Spleen (tissue), 11 donors: ENCODE measurements around the gene AQP9. TPM values are rescaled to one million over a fixed set of nuclear protein-coding genes. Genes with fewer than 3 reads are reported as not detected.
"Not testable (repeated sequence)": the region's sequence is repeated elsewhere in the genome, so short reads cannot be mapped to it uniquely, and the experiment has no call there.

Experiments
- DNase-seq: peaks from one replicate; pipeline ENCODE4 v3.0.0-alpha.2; 2020
- H3K27ac ChIP-seq, 8 donors: fragments of 200-600 bp; sonication (generic) in 7 of 8; 1 replicate in 4 of 8; 2 replicates in 4 of 8; pipeline versions ENCODE4 v1.5.0 to v1.8.0; 2016 to 2021; ENCODE audit warnings: inconsistent platforms in 4 of 8, mild to moderate bottlenecking in 4 of 8, moderate library complexity in 1 of 8
- H3K27me3 ChIP-seq, 7 donors: fragments of 200-600 bp; sonication (generic) in 6 of 7; replicated peaks in 1 of 7; 1 replicate in 4 of 7; 2 replicates in 3 of 7; pipeline versions ENCODE4 v1.5.0 to v1.8.0; 2016 to 2021; ENCODE audit warnings: inconsistent platforms in 3 of 7, mild to moderate bottlenecking in 1 of 7
- H3K36me3 ChIP-seq, 6 donors: fragments of 200-600 bp; sonication (generic) in 5 of 6; 1 replicate in 4 of 6; 2 replicates in 2 of 6; pipeline versions ENCODE4 v1.5.0 to v1.8.0; 2016 to 2021; ENCODE audit warnings: inconsistent platforms in 2 of 6
- H3K4me1 ChIP-seq, 6 donors: fragments of 200-600 bp; sonication (generic) in 5 of 6; 1 replicate in 3 of 6; 2 replicates in 3 of 6; pipeline versions ENCODE4 v1.5.0 to v1.8.0; 2016 to 2021; ENCODE audit warnings: inconsistent platforms in 3 of 6
- H3K4me3 ChIP-seq, 8 donors: fragments of 200-600 bp; sonication (generic) in 7 of 8; 1 replicate in 4 of 8; 2 replicates in 4 of 8; pipeline versions ENCODE4 v1.5.0 to v1.8.0; 2016 to 2021; ENCODE audit warnings: inconsistent platforms in 4 of 8, mild to moderate bottlenecking in 4 of 8, moderate library complexity in 2 of 8
- H3K9me3 ChIP-seq, 8 donors: fragments of 200-600 bp; sonication (generic) in 7 of 8; 1 replicate in 4 of 8; 2 replicates in 4 of 8; pipeline versions ENCODE4 v1.5.0 to v1.8.0; 2016 to 2021; ENCODE audit warnings: inconsistent platforms in 4 of 8
- CTCF ChIP-seq, 11 experiments: fragments of 200-600 bp in 7 of 11; fragments of 450-650 bp in 4 of 11; sonication (generic) in 4 of 11; IDR thresholded peaks in 8 of 11; conservative IDR thresholded peaks in 3 of 11; 1 replicate in 7 of 11; 2 replicates in 4 of 11; pipeline versions ENCODE4 v1.4.0 to v1.8.0; 2016 to 2021; ENCODE audit warnings: antibody characterized with exemption in 11 of 11, inconsistent platforms in 4 of 11, mild to moderate bottlenecking in 1 of 11
- POLR2A ChIP-seq, 3 donors: fragments of 450-650 bp; IDR thresholded peaks; one replicate each; pipeline ENCODE4 v1.5.1; 2017; ENCODE audit warnings: antibody characterized with exemption in 3 of 3, mild to moderate bottlenecking in 1 of 3
- POLR2AphosphoS5 ChIP-seq, 3 donors: sonication (generic); formaldehyde crosslinking; IDR thresholded peaks; one replicate each; pipeline ENCODE4 v1.5.1; 2017; ENCODE audit warnings: antibody characterized with exemption in 3 of 3
- WGBS, 5 donors: extraction: QIAGEN DNeasy Blood & Tissue Kit in 3 of 5; methylation state at CpG; one replicate each; pipeline versions ENCODE4 v1.1.5 to v1.1.7; 2013 to 2018; 5-methylcytosine and 5-hydroxymethylcytosine counted together
- intact Hi-C: fragments of 100-400 bp; cut with DNase I; formaldehyde crosslinking; loops from one replicate; pipeline ENCODE4 v1.15.0; 2023; ENCODE audit warnings: low total_unique reads
- polyA plus RNA-seq, 3 donors: library from polyadenylated mRNA; stranded (reverse); fragments of 200-250 nt; gene quantifications; one replicate each; pipeline ENCODE4 v1.2.1, GENCODE V29; 2013
- total RNA-seq, 7 donors: library from RNA; depleted of rRNA in 3 of 7; stranded (reverse); fragments of >200 nt in 3 of 7; fragmentation: NEBNext Ultra II Directional in 4 of 7; extraction: Animal tissue kit (Norgen Biotek cat#: 25700) in 4 of 7; gene quantifications; one replicate each; pipeline versions ENCODE4 v1.1.0 to v1.2.1, GENCODE V29; 2016 to 2021
- donor health status: healthy with polysubstance abuse.
- donor health status: DM: no; HTN: no; CAD: no; lungs with moderate emphysema.
- donor health status: DM: no; HTN: no; CAD: no.
- donor health status: Bipolar disorder and iron deficiency.
- donor health status: healthy.
- donor health status: DM: no; HTN: no; CAD: no.
- donor health status: DM: yes; HTN: yes; CAD: no.

The AQP9 gene
- total and polyA plus RNA-seq, 10 donors, result 1.2 to 182 (median 50.0) TPM

GRCh38 chr15:58108117-58108516, 30.1 kb upstream of the AQP9 start:
- no peaks in the 10 kb centered on the region for H3K9me3 ChIP-seq
- intact Hi-C loops, result no loop called here
- H3K36me3 ChIP-seq, result no peaks in the 10 kb centered on the region
- DNase-seq, result no peak
- 68 to 83% (median 77%) methylated on average over 2 of the region's 2 CpGs for WGBS, 5 donors
- H3K4me3 ChIP-seq, result no peak overlapping the region
- H3K4me1 ChIP-seq, result no peaks in the 10 kb centered on the region
- peaks cover 0 to 35% (median 0%) of the 10 kb centered on the region in 7 donors for H3K27me3 ChIP-seq
- no peak overlapping the region for H3K27ac ChIP-seq
- no peak for TF ChIP-seq CTCF (IDR thresholded peaks at IDR 0.05 in 8 of 11, conservative IDR thresholded peaks at IDR 0.05 in 3 of 11)
- no peak for TF ChIP-seq POLR2AphosphoS5 (IDR thresholded peaks at IDR 0.05)

GRCh38 chr15:58109419-58109818, 28.8 kb upstream of the AQP9 start:
- TF ChIP-seq CTCF (IDR thresholded peaks at IDR 0.05 in 8 of 11, conservative IDR thresholded peaks at IDR 0.05 in 3 of 11), result no peak
- TF ChIP-seq POLR2AphosphoS5 (IDR thresholded peaks at IDR 0.05), result no peak
- no peak for TF ChIP-seq POLR2A (IDR thresholded peaks at IDR 0.05)
- Histone ChIP-seq H3K27ac (no peak overlapping the region), H3K36me3 (no peaks in the 10 kb centered on the region), H3K4me1 (no peaks in the 10 kb centered on the region), H3K27me3 (peaks cover 0 to 40% (median 0%) of the 10 kb centered on the region in 7 donors), H3K9me3 (no peaks in the 10 kb centered on the region), H3K4me3 (no peak overlapping the region)
- WGBS, 5 donors, result 81 to 93% (median 83%) methylated on average over 3 of the region's 3 CpGs
- intact Hi-C loops, result no loop called here
- no peak for DNase-seq

GRCh38 chr15:58110999-58111717, 27.0 kb upstream of the AQP9 start:
- H3K27me3 ChIP-seq, result peaks cover 0 to 37% (median 0%) of the 10 kb centered on the region in 7 donors
- intact Hi-C loops, result no loop called here
- no peak overlapping the region for H3K4me3 ChIP-seq
- TF ChIP-seq CTCF (IDR thresholded peaks at IDR 0.05 in 8 of 11, conservative IDR thresholded peaks at IDR 0.05 in 3 of 11) (no peak), POLR2AphosphoS5 (IDR thresholded peaks at IDR 0.05) (no peak), POLR2A (IDR thresholded peaks at IDR 0.05) (no peak)
- no peaks in the 10 kb centered on the region for H3K9me3 ChIP-seq
- no peaks in the 10 kb centered on the region for H3K4me1 ChIP-seq
- no peak for DNase-seq
- H3K36me3 ChIP-seq, result no peaks in the 10 kb centered on the region
- no peak overlapping the region for H3K27ac ChIP-seq
- WGBS, 5 donors, result 69 to 76% (median 74%) methylated on average over 6 of the region's 6 CpGs

GRCh38 chr15:58111718-58112104, 26.5 kb upstream of the AQP9 start:
- H3K4me1 ChIP-seq, result no peaks in the 10 kb centered on the region
- TF ChIP-seq CTCF (IDR thresholded peaks at IDR 0.05 in 8 of 11, conservative IDR thresholded peaks at IDR 0.05 in 3 of 11) (no peak), POLR2AphosphoS5 (IDR thresholded peaks at IDR 0.05) (no peak), POLR2A (IDR thresholded peaks at IDR 0.05) (no peak)
- no peak overlapping the region for H3K27ac ChIP-seq
- H3K4me3 ChIP-seq, result no peak overlapping the region
- WGBS, 5 donors, result 91 to 96% (median 94%) methylated on average over 5 of the region's 5 CpGs
- no peak for DNase-seq
- intact Hi-C loops, result no loop called here
- H3K27me3 ChIP-seq, result peaks cover 0 to 33% (median 0%) of the 10 kb centered on the region in 7 donors
- no peaks in the 10 kb centered on the region for H3K9me3 ChIP-seq
- H3K36me3 ChIP-seq, result no peaks in the 10 kb centered on the region

DNA sequence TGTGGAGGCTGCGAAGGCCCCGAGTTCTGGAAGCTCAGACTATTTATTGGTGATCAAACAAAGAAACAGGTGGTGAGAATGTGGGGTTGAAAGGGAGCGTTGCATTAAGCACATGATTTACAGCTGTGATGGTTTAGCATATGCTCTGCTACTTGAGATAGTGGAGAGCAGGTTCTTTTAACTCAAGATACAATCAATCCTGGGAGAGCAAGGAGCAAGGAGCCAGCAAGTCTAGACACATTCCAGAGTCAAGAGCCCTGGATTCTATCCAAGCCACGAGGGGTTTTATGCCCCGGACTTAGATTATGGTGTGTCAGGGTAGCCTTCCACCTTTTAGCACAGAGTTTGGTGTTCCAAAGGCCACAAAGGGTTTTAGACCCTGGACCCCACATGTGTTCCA, 24.8 kb upstream of the AQP9 start:
- 53 to 64% (median 56%) methylated on average over 5 of the region's 5 CpGs for WGBS, 5 donors

More for the DNA sequence above, 24.8 kb upstream of the AQP9 start:
- H3K27ac ChIP-seq, H3K4me3 ChIP-seq, H3K36me3 ChIP-seq, DNase-seq, H3K4me1 ChIP-seq, H3K9me3 ChIP-seq, intact Hi-C loops: not testable (repeated sequence)
- H3K27me3 ChIP-seq, result peaks cover 0 to 26% (median 0%) of the 10 kb centered on the region in 7 donors
